ENCODE data around the gene MC2R. TPM values are rescaled to one million over a fixed set of nuclear protein-coding genes. Genes with fewer than 3 reads are reported as not detected.

The MC2R gene
- total and polyA plus RNA-seq, 2 of the 4 experiments (the other 2 are of a cell fraction) = not detected

GRCh38 chr18:13918898-13919297 lies 3.6 kb upstream of the MC2R start:
- no peak overlapping the region for H4K8ac ChIP-seq (ENCODE audit: low read depth in 2 of 2, low read length in 2 of 2)
- no peaks in the 10 kb centered on the region for H3K79me1 ChIP-seq (ENCODE audit: low read depth in 1 of 2, low read length in 2 of 2)
- H3K4me1 ChIP-seq (ENCODE audit: control insufficient read depth, insufficient read depth, low read length) = no peaks in the 10 kb centered on the region
- no peak overlapping the region for H2BK20ac ChIP-seq (ENCODE audit: low read depth, low read length)
- H2BK120ac ChIP-seq (ENCODE audit: low read depth, low read length) = no peak overlapping the region
- dilution Hi-C loops (cut with HindIII; ENCODE audit: low sequenced_read_pairs, unreplicated experiment) (no loop called here), intact Hi-C loops (cut with micrococcal nuclease) (no loop called here), in situ Hi-C loops (cut with MboI; ENCODE audit: low sequenced_read_pairs) (no loop called here)
- H3K18ac ChIP-seq (ENCODE audit: low read depth, low read length) = no peak overlapping the region
- no TSS peak for BruUV-seq (replicated peaks)
- TF ChIP-seq RFX5 (IDR thresholded peaks at IDR 0.05; ENCODE audit: low read depth, low read length) (no peak), CHD1 (IDR thresholded peaks at IDR 0.05; ENCODE audit: low read depth, low read length) (no peak), CEBPB (IDR thresholded peaks at IDR 0.05; ENCODE audit: low read depth, low read length) (no peak), CTCF (conservative IDR thresholded peaks at IDR 0.05; ENCODE audit: low read depth, low read length) (no peak), MAFK (IDR thresholded peaks at IDR 0.05; ENCODE audit: low read depth, low read length) (no peak), MXI1 (IDR thresholded peaks at IDR 0.05; ENCODE audit: borderline replicate concordance, low read depth, low read length) (no peak), POLR2A (IDR thresholded peaks at IDR 0.05; ENCODE audit: low read depth, low read length) (no peak), MAZ (IDR thresholded peaks at IDR 0.05; ENCODE audit: borderline replicate concordance, low read depth, low read length) (no peak), RCOR1 (IDR thresholded peaks at IDR 0.05; ENCODE audit: insufficient replicate concordance, low read length) (no peak), USF2 (IDR thresholded peaks at IDR 0.05; ENCODE audit: low read depth, low read length) (no peak), BHLHE40 (IDR thresholded peaks at IDR 0.05; ENCODE audit: low read depth, low read length) (no peak), RAD21 (IDR thresholded peaks at IDR 0.05; ENCODE audit: low read length) (no peak), SMC3 (IDR thresholded peaks at IDR 0.05; ENCODE audit: low read depth, low read length) (no peak), ELK1 (IDR thresholded peaks at IDR 0.05; ENCODE audit: borderline replicate concordance, low read depth, low read length) (no peak), NFE2L2 (IDR thresholded peaks at IDR 0.05; ENCODE audit: low read depth, low read length) (no peak), FOS (IDR thresholded peaks at IDR 0.05; ENCODE audit: low read depth, low read length) (no peak)
- H2BK15ac ChIP-seq (ENCODE audit: low read depth, low read length) = no peak overlapping the region
- no peak overlapping the region for H4K5ac ChIP-seq (ENCODE audit: low read depth, low read length)
- peaks cover 32% of the 10 kb centered on the region for H3K9me3 ChIP-seq (ENCODE audit: control insufficient read depth, insufficient read depth, low read length)
- no peak overlapping the region for H3K4me3 ChIP-seq (ENCODE audit: insufficient read depth, low read depth, low read length)
- 65% methylated on average over 5 of the region's 8 CpGs; no CpG with 5 or more reads in 1 of the 2 experiments for WGBS, 2 experiments (ENCODE audit: extremely low coverage in 2 of 2, insufficient read length in 1 of 2)
- H2AK5ac ChIP-seq (ENCODE audit: low read depth, low read length) = no peak overlapping the region
- POLR2A ChIA-PET (ENCODE audit: unreplicated experiment) = no interaction called here
- H3K27ac ChIP-seq (ENCODE audit: insufficient read depth, low read length) = no peak overlapping the region
- H2BK5ac ChIP-seq (ENCODE audit: low read depth, low read length, poor library complexity, severe bottlenecking) = no peak overlapping the region
- H3K14ac ChIP-seq (replicated peaks; ENCODE audit: low read depth, low read length) = no peak overlapping the region
- CTCF ChIA-PET = no interaction called here
- H3K4me2 ChIP-seq (ENCODE audit: low read depth, low read length) = no peak overlapping the region
- H3K23ac ChIP-seq (ENCODE audit: low read depth, low read length) = no peak overlapping the region
- ATAC-seq (ENCODE audit: low read depth) (no peak), DNase-seq (no peak)
- no peaks in the 10 kb centered on the region for H3K36me3 ChIP-seq (ENCODE audit: control insufficient read depth, insufficient read depth, low read length)
- no peaks in the 10 kb centered on the region for H3K27me3 ChIP-seq (ENCODE audit: control insufficient read depth, insufficient read depth, low read length)
- H3K4ac ChIP-seq (ENCODE audit: low read depth, low read length) = no peak overlapping the region
- no peaks in the 10 kb centered on the region for H4K20me1 ChIP-seq (ENCODE audit: insufficient read depth, low read length)
- H4K91ac ChIP-seq (ENCODE audit: insufficient read depth, low read depth, low read length) = no peak overlapping the region
- no peak overlapping the region for H3K56ac ChIP-seq (ENCODE audit: extremely low read depth, insufficient read depth, low read length)
- H3K9ac ChIP-seq (ENCODE audit: low read depth, low read length) = no peak overlapping the region
- H3K9me1 ChIP-seq (ENCODE audit: insufficient read depth, low read length) = no peaks in the 10 kb centered on the region
- no peak overlapping the region for H2AFZ ChIP-seq (replicated peaks; ENCODE audit: low read length, poor library complexity)
- H2AK9ac ChIP-seq (replicated peaks; ENCODE audit: low read depth, low read length, poor library complexity) = no peak overlapping the region

Measured in IMR-90 (cell line).